Fibroblast of mammary gland (primary cell): ENCODE data around the gene CNPPD1.
"Not testable (repeated sequence)": the region's sequence is repeated elsewhere in the genome, so short reads cannot be mapped to it uniquely, and the experiment has no call there.

Source experiments
- DNase-seq: peaks from one replicate; pipeline ENCODE4 v3.0.0-alpha.2; 2010; ENCODE audit warnings: low read depth
- H3K4me3 ChIP-seq: 2 replicates; pipeline ENCODE4 v1.5.1; 2011; ENCODE audit warnings: low read depth, mild to moderate bottlenecking, low read length, moderate library complexity; ENCODE audit not compliant: control insufficient read depth
- TF ChIP-seq, protein P1 (sequence below): conservative IDR thresholded peaks from 2 replicates; pipeline ENCODE4 v1.5.1; 2011; ENCODE audit warnings: low read depth, low read length, inconsistent platforms; ENCODE audit not compliant: control insufficient read depth, insufficient read depth

CNPPD1 gene

GRCh38 chr2:219207134-219207883, 30.6 kb upstream of the CNPPD1 start:
- TF ChIP-seq, protein P1, sequence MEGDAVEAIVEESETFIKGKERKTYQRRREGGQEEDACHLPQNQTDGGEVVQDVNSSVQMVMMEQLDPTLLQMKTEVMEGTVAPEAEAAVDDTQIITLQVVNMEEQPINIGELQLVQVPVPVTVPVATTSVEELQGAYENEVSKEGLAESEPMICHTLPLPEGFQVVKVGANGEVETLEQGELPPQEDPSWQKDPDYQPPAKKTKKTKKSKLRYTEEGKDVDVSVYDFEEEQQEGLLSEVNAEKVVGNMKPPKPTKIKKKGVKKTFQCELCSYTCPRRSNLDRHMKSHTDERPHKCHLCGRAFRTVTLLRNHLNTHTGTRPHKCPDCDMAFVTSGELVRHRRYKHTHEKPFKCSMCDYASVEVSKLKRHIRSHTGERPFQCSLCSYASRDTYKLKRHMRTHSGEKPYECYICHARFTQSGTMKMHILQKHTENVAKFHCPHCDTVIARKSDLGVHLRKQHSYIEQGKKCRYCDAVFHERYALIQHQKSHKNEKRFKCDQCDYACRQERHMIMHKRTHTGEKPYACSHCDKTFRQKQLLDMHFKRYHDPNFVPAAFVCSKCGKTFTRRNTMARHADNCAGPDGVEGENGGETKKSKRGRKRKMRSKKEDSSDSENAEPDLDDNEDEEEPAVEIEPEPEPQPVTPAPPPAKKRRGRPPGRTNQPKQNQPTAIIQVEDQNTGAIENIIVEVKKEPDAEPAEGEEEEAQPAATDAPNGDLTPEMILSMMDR, result no peak
- peak overlapping the region; percentile 70 for H3K4me3 ChIP-seq
- DNase-seq, result no peak

- peak within 1 kb of the TSS; percentile 70 for H3K4me3 ChIP-seq
- TF ChIP-seq, protein P1, result no peak
- DNase-seq, result peak; percentile 87
Observed at GRCh38 chr2:219206328-219207133, 29.8 kb upstream of the CNPPD1 start, which contains the start of gene ZFAND2B. Gene ZFAND2B (plus strand): TSS chr2:219206782. CDS start chr2:219206988, 206 bp downstream.

- DNase-seq, result no peak
- TF ChIP-seq, protein P1, result no peak
- peak overlapping the region; percentile 65 for H3K4me3 ChIP-seq
Observed at GRCh38 chr2:219205981-219206327, 29.2 kb upstream of the CNPPD1 start.

- no peak for DNase-seq
- H3K4me3 ChIP-seq, result no peak overlapping the region
- TF ChIP-seq, protein P1, result no peak
Observed at GRCh38 chr2:219205165-219205538, 28.4 kb upstream of the CNPPD1 start.

DNA sequence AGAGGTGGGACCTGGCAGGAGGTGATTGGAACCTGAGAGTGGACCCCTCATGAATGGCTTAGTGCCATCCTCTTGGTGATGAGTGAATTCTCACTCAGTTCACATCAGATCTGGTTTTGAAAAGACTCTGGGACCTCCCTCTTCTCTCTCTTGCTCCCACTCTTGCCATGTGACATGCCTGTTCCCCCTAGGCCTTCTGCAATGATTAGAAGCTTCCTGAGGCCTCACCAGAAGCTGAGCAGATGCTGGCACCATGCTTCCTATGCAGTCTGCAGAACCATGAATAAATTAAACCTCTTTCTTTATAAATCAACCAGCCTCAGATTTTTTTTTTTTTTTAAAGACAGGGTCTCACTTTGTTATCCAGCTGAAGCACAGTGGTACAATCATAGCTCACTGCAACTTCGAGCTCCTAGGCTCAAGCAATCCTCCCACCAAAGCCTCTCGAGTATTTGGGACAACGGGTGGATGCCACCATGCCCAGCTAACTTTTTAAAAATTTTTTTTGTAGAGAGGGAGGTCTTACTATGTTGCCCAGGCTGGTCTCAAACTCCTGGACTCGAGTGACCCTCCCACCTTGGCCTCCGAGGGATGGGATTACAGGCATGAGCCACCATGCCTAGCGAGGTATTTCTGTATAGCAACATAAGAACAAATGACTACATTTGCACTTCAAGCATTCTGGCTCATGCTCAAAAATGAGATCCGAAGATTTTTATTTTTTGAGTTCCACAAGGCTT, 27.9 kb upstream of the CNPPD1 start:
- H3K4me3 ChIP-seq, result no peak overlapping the region
- no peak for DNase-seq
- TF ChIP-seq, protein P1, result no peak

DNA sequence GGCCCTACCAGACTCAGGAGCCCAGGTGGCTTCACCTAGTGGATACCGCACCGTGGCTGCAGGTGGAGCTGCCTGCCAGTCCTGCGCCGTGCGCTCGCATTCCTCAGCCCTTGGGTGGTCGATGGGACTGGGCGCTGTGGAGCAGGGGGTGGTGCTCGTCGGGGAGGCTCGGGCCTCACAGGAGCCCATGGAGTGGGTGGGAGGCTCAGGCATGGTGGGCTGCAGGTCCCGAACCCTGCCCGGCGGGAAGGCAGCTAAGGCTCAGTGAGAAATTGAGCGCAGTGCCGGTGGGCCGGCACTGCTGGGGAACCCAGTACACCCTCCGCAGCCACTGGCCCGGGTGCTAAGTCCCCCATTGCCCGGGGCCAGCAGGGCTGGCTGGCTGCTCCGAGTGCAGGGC, 24.6 kb upstream of the CNPPD1 start:
- H3K4me3 ChIP-seq, DNase-seq: not testable (repeated sequence)

GRCh38 chr2:219200502-219201326, 24.0 kb upstream of the CNPPD1 start:
- H3K4me3 ChIP-seq, DNase-seq: not testable (repeated sequence)
